Activated CD8-positive, alpha-beta T cell treated with anti-CD3 and anti-CD28 coated beads, Interleukin-2, amount 10 ng/mL, durations not matched to agents 7 days and 5 days (primary cell): ENCODE data around the gene MRPL58. TPM values are rescaled to one million over a fixed set of nuclear protein-coding genes. Genes with fewer than 3 reads are reported as not detected.

Source experiments
- ATAC-seq: fragments of 150-1000 bp; cut with Tn5 transposase; one replicate; pipeline ENCODE4 v1.10.0; 2021; ENCODE audit warnings: moderate library complexity
- CTCF ChIA-PET: fragments of 350-600 bp; sonication (Branson Sonifier 250); formaldehyde crosslinking; loops from one replicate; lab custom pipeline; 2021; ENCODE audit warnings: antibody characterized with exemption; lab: Charles Lee
- POLR2A ChIA-PET: fragments of 350-600 bp; sonication (Branson Sonifier 250); formaldehyde crosslinking; loops from one replicate; lab custom pipeline; 2021; ENCODE audit warnings: antibody characterized with exemption; lab: Charles Lee
- DNase-seq: peaks from one replicate; pipeline ENCODE4 v3.0.0-alpha.2; 2020
- H3K27ac Mint-ChIP-seq: one replicate; pipeline ENCODE4 v1.8.0; 2021; ENCODE audit warnings: mild to moderate bottlenecking, mixed read lengths
- H3K27me3 Mint-ChIP-seq: one replicate; pipeline ENCODE4 v1.8.0; 2021; ENCODE audit warnings: low read depth, mixed read lengths
- H3K36me3 Mint-ChIP-seq: one replicate; pipeline ENCODE4 v1.8.0; 2021; ENCODE audit warnings: low read depth, mixed read lengths
- H3K4me1 Mint-ChIP-seq: one replicate; pipeline ENCODE4 v1.8.0; 2021; ENCODE audit warnings: low read depth, mixed read lengths
- H3K4me3 Mint-ChIP-seq: one replicate; pipeline ENCODE4 v1.8.0; 2021; ENCODE audit warnings: mild to moderate bottlenecking, mixed read lengths
- H3K9me3 Mint-ChIP-seq: one replicate; pipeline ENCODE4 v1.8.0; 2022; ENCODE audit warnings: mixed read lengths; ENCODE audit not compliant: insufficient read depth
- total RNA-seq, 2 experiments: library from RNA; stranded (reverse); gene quantifications; one replicate each; pipeline ENCODE4 v1.2.3, GENCODE V29; 2021

The MRPL58 gene
- total RNA-seq, 2 experiments from 2014 or later: 45.1 to 45.8 TPM

DNA sequence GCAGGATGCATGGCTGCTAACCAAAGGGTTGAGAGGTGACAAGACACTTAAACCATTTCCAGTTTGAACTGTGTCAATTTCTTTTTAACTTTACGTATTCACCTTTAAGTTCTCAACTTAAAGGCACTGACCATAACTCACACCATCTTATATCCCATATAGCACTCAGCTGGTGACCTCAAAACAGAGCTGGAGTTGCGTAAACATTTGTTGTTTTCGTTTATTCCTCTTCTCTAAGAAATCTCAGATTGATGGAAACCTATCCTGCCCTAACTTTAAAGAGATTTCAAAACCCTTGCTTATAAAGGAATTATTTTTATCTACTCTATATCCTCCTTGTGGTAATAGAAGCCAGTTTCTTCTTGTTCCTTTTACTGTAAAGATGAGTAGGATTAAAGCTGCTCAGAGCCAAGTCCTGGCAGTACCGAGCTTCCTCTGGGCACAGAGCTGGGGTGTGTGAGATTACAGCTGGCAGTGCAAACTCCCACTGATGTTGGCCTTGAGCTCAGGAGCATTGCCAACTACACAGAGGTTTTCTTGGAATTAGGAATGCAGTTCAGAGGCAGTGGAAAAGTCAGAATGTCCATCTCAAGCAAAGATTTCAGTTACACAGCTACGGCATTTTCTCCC is 35.9 kb downstream of the MRPL58 start:
- POLR2A ChIA-PET: interaction anchor here (0.9 kb wide), 1 partner anchor 11 kb away, joined by 4 read pairs; no protein-coding TSS in a partner anchor
- Mint-ChIP-seq H3K9me3 (no peaks in the 10 kb centered on the region), H3K4me3 (peak overlapping the region; percentile 87), H3K4me1 (peaks cover 43% of the 10 kb centered on the region), H3K27ac (peak overlapping the region; percentile 86), H3K27me3 (no peaks in the 10 kb centered on the region), H3K36me3 (peaks cover 23% of the 10 kb centered on the region)
- CTCF ChIA-PET: interaction anchor here (0.6 to 3.0 kb wide), 8 partner anchors 12 to 153 kb away, joined by 3 to 13 read pairs (median 6); partner anchors contain the start of gene MRPL58
- ATAC-seq (no peak), DNase-seq (no peak)

DNA sequence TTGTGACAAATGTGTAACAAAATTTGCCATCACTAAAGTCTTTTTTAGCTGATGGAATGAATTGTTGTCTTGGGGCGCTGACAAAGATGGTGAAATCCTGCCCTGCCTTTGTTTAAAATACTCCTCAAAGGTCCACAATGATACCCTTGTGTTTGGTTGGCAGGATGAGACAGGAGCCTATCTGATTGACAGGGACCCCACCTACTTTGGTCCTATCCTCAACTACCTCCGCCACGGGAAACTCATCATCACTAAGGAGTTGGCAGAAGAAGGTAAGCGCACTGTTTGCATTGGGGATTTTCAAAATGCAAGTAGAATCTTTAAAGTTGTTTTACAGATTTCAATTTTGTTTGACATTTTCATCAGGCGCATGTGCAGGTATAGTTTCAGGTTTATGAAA is 36.6 kb downstream of the MRPL58 start:
- Mint-ChIP-seq H3K27ac (no peak overlapping the region), H3K4me1 (peaks cover 40% of the 10 kb centered on the region), H3K27me3 (no peaks in the 10 kb centered on the region), H3K36me3 (peaks cover 26% of the 10 kb centered on the region), H3K4me3 (no peak overlapping the region), H3K9me3 (no peaks in the 10 kb centered on the region)
- POLR2A ChIA-PET: interaction anchor here (0.9 kb wide), 1 partner anchor 10 kb away, joined by 4 read pairs; no protein-coding TSS in a partner anchor
- ATAC-seq: no peak
- no peak for DNase-seq
- CTCF ChIA-PET: interaction anchor here (0.6 to 3.0 kb wide), 9 partner anchors 11 to 153 kb away, joined by 3 to 13 read pairs (median 6); partner anchors contain the start of gene MRPL58

DNA sequence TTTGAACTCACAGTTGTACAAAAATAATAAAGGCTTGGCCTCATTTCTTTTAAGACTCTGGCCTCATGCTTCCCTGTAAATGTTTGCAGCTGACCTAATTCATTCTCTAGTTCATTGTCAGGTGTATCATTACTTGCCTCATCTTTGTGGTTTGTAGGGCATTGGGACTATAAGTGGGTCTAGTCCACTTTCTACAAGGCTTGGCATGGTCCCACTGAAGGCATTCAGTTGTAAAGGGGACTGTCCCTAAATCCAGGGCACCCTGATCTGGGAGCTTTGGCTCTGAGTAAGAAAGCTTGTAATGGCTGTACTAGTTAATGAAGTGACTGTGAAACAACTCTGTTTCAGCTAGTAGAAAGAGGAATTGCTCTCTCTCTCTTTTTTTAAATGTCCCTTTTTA is 37.2 kb downstream of the MRPL58 start:
- POLR2A ChIA-PET: no interaction called here
- CTCF ChIA-PET: interaction anchor here (1.1 to 3.0 kb wide), 2 partner anchors 11 to 56 kb away, joined by 3 to 13 read pairs; no protein-coding TSS in a partner anchor
- no peak overlapping the region for H3K27ac Mint-ChIP-seq
- peaks cover 31% of the 10 kb centered on the region for H3K36me3 Mint-ChIP-seq
- H3K4me1 Mint-ChIP-seq: peaks cover 37% of the 10 kb centered on the region
- H3K9me3 Mint-ChIP-seq: no peaks in the 10 kb centered on the region
- no peak for DNase-seq
- no peaks in the 10 kb centered on the region for H3K27me3 Mint-ChIP-seq
- no peak for ATAC-seq
- no peak overlapping the region for H3K4me3 Mint-ChIP-seq

DNA sequence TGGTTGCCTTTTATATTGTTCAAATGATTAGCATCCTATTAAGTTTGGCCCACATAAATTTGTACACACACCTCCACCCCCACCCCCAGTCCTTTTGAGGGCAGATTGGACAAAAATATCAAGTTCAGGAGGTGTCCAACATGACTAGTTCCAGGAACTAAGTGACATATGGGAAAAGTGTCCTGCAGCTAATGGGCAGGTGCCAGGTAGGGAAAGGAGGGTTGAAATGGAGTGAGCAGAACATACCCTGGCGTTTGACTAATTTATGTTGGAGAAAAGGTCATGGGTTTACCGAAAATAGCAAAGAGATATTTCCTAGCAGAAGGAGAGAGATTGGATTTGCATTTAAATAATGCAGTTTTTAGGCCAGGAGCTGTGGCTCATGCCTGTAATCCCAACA is 39.5 kb downstream of the MRPL58 start:
- Mint-ChIP-seq H3K27me3 (no peaks in the 10 kb centered on the region), H3K36me3 (peaks cover 42% of the 10 kb centered on the region), H3K4me3 (no peak overlapping the region), H3K9me3 (no peaks in the 10 kb centered on the region), H3K4me1 (peaks cover 28% of the 10 kb centered on the region), H3K27ac (no peak overlapping the region)
- CTCF ChIA-PET: interaction anchor here (0.6 kb wide), 1 partner anchor 94 kb away, joined by 3 read pairs; no protein-coding TSS in a partner anchor
- POLR2A ChIA-PET: interaction anchor here (0.9 kb wide), 1 partner anchor 15 kb away, joined by 4 read pairs; no protein-coding TSS in a partner anchor
- no peak for ATAC-seq
- no peak for DNase-seq

DNA sequence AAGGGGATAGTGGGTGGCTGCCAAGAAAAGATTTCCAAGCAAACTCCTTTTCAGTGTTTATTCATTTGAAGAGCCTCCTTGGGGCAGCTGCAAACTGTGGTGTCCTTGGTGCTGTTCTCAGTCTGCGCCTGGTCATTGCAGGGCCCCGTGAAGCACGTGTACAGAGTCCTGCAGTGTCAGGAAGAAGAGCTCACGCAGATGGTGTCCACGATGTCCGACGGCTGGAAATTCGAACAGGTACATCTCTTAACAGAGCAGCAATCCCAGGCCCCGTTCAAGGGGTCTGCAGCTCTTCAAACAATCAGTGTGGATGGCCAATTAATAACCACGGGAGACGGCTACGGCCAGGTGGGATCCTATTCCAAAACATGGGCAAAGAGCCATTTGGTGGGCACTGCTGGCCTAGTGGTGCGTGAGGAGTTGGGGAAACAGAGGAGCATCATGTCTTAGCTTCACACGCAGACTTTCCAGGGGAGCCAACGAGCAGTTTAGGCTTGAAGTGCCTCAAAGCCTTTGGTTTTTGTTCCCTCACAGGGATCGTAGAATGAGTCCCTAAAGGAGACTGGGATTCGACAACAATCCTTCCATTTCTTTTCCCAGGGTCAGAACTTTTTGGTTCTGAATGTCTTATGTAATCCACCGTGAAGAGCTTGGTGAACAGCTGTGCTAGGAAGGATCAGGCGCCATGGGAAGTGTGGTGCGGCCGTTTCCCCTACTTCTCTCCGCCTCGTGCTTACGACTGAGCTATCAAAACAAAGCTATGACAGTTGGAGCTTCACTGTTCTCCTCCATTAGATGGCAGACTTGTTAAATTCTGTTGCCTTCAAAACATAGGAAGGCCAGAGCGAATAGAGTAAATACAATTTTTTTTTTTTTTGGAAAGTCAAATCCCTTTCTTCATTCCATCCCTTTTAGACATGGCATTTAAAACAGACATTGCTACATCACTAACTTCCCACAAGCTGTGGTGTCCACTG is 47.2 kb downstream of the MRPL58 start:
- ChIA-PET CTCF (interaction anchor here (0.5 to 3.7 kb wide), 21 partner anchors 10 to 353 kb away, joined by 3 to 25 read pairs (median 5); partner anchors contain the start of genes MIF4GD and NT5C), POLR2A (interaction anchor here (1.0 to 1.2 kb wide), 3 partner anchors 11 to 142 kb away, joined by 3 to 5 read pairs (median 4); no protein-coding TSS in a partner anchor)
- H3K27me3 Mint-ChIP-seq: no peaks in the 10 kb centered on the region
- H3K9me3 Mint-ChIP-seq: no peaks in the 10 kb centered on the region
- H3K36me3 Mint-ChIP-seq: peaks cover 44% of the 10 kb centered on the region
- H3K27ac Mint-ChIP-seq: no peak overlapping the region
- DNase-seq (no peak), ATAC-seq (no peak)
- H3K4me1 Mint-ChIP-seq: peaks cover 18% of the 10 kb centered on the region
- H3K4me3 Mint-ChIP-seq: no peak overlapping the region

DNA sequence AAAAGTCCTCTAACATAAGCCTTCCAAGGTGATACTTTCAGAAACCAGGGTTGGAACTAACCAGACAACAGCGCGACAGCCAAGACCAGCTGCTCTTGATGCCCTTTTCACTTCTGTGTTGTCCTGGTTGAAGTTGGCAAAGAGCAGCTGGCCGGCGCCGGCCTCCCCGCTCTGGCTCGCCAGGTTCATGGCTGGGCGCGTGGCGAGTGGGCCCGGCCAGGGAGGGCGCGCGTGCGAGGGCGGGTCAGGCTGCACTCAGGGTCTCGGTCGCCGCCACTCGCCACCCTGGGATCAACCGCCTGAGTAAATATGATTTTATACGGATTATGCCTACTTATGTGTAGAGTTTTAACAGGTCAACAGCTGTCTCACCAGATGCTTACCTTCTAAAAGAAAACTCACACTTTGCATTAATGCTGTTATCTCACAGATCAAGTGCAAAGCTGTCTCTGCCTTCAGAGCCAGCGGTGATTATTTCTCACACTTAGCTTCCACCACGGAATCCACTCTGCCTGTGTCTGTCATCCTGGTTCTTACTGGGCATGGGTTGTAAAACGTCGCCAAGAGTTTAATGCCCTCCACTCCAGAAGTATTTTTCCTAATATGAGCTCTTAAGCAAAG is 48.1 kb downstream of the MRPL58 start:
- ChIA-PET POLR2A (interaction anchor here (1.0 to 1.2 kb wide), 2 partner anchors 94 to 141 kb away, joined by 3 to 5 read pairs; no protein-coding TSS in a partner anchor), CTCF (interaction anchor here (0.5 to 3.7 kb wide), 18 partner anchors 9 to 352 kb away, joined by 3 to 25 read pairs (median 7); partner anchors contain the start of genes MIF4GD and NT5C)
- no peaks in the 10 kb centered on the region for H3K9me3 Mint-ChIP-seq
- no peak for ATAC-seq
- no peak for DNase-seq
- H3K4me1 Mint-ChIP-seq: peaks cover 25% of the 10 kb centered on the region
- H3K4me3 Mint-ChIP-seq: no peak overlapping the region
- H3K27ac Mint-ChIP-seq: no peak overlapping the region
- H3K36me3 Mint-ChIP-seq: peaks cover 42% of the 10 kb centered on the region
- H3K27me3 Mint-ChIP-seq: no peaks in the 10 kb centered on the region

DNA sequence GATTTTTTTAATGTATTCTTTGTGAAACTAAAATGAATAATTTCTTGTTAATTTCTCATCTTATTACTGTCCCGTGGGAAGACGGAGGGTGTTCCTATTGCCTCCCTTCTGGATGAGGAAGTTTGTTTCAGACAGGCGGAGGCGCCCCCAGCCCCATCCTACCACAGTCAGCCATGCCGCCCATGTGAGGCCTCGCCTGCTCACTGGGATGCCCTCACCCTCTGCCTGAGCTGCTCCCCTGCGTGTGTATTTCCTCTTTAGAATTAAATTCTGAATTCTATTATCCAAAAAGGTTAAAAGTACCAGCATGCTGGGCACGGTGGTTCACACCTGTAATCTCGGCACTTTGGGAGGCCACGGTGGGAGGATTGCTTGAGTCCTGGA is 48.6 kb downstream of the MRPL58 start:
- Mint-ChIP-seq H3K36me3 (peaks cover 41% of the 10 kb centered on the region), H3K27me3 (no peaks in the 10 kb centered on the region), H3K4me3 (no peak overlapping the region), H3K27ac (no peak overlapping the region), H3K4me1 (peaks cover 28% of the 10 kb centered on the region), H3K9me3 (no peaks in the 10 kb centered on the region)
- ATAC-seq (no peak), DNase-seq (no peak)
- ChIA-PET POLR2A (interaction anchor here (1.2 kb wide), 1 partner anchor 140 kb away, joined by 5 read pairs; no protein-coding TSS in a partner anchor), CTCF (interaction anchor here (1.0 to 3.7 kb wide), 12 partner anchors 8 to 159 kb away, joined by 3 to 25 read pairs (median 7); partner anchors contain the start of gene NT5C)

DNA sequence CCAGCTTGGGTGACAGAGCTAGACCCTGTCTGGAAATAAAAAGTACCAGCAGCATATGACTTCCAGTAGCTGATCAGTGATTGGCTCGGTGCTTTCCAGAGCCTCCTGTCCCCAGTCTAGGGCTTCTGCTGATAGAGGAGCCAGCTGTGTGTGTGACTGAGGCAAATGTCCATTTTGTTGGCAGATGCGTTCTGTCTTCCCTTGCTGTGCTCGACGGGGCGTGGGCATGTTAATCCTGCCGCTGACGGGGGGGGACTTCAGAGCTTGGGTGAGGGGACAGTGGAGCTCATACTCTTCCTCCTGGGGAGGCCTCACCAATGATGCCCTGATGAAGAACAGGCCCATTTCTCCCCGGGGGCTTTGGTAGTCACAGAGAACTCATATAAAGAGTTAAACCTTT is 49.1 kb downstream of the MRPL58 start:
- ATAC-seq (no peak), DNase-seq (no peak)
- H3K9me3 Mint-ChIP-seq: no peaks in the 10 kb centered on the region
- ChIA-PET POLR2A (no interaction called here), CTCF (interaction anchor here (1.0 to 3.7 kb wide), 5 partner anchors 13 to 100 kb away, joined by 3 to 25 read pairs (median 4); no protein-coding TSS in a partner anchor)
- peaks cover 27% of the 10 kb centered on the region for H3K4me1 Mint-ChIP-seq
- no peak overlapping the region for H3K27ac Mint-ChIP-seq
- peaks cover 35% of the 10 kb centered on the region for H3K36me3 Mint-ChIP-seq
- no peak overlapping the region for H3K4me3 Mint-ChIP-seq
- no peaks in the 10 kb centered on the region for H3K27me3 Mint-ChIP-seq

DNA sequence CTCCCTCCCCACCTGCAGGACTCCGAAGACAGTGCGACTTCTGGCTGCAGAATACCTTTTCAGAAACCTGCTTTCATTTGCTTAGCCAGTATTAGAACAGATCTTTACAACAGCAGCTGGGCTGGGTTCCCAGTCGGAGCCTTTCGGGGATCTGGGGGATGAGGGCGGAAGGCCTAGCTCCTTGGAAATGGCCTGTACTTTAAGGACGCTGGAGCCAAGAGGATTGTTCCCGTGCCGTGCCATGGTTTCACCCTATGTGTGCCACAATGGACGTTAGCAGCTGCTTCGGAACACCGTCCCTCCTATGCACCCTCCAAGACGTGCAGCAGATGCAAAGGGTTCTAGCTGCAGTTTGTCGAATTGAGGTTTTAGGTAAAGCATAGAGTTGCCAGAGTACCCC is 50.7 kb downstream of the MRPL58 start:
- no peaks in the 10 kb centered on the region for H3K9me3 Mint-ChIP-seq
- no peaks in the 10 kb centered on the region for H3K27me3 Mint-ChIP-seq
- H3K27ac Mint-ChIP-seq: no peak overlapping the region
- POLR2A ChIA-PET: interaction anchor here (0.7 kb wide), 1 partner anchor 26 kb away, joined by 3 read pairs; no protein-coding TSS in a partner anchor
- peaks cover 33% of the 10 kb centered on the region for H3K36me3 Mint-ChIP-seq
- CTCF ChIA-PET: interaction anchor here (1.2 kb wide), 1 partner anchor 102 kb away, joined by 8 read pairs; no protein-coding TSS in a partner anchor
- H3K4me3 Mint-ChIP-seq: no peak overlapping the region
- ATAC-seq: no peak
- H3K4me1 Mint-ChIP-seq: peaks cover 40% of the 10 kb centered on the region
- DNase-seq: no peak

DNA sequence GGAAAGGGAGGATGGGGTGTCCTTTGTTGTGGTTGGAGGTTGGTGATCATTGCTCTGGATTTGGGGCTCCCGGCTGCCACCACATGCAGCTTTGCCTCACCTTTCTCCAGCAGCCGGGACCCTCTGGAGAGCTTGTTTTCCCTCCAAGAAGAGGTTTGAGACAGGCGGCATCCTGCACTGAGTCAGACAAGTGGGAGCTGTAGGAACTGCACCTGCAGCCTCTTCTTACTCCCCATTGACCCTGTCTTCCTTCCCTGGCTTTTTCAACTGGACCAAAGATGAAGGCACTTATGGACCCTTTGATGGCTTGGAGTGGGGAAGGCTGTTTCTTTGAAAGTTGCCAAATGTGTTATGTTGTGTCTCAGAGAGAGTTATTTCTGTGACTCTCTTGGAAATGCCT is 51.2 kb downstream of the MRPL58 start:
- POLR2A ChIA-PET: interaction anchor here (0.7 kb wide), 1 partner anchor 26 kb away, joined by 3 read pairs; no protein-coding TSS in a partner anchor
- no peaks in the 10 kb centered on the region for H3K9me3 Mint-ChIP-seq
- DNase-seq (no peak), ATAC-seq (no peak)
- no peak overlapping the region for H3K27ac Mint-ChIP-seq
- no peaks in the 10 kb centered on the region for H3K27me3 Mint-ChIP-seq
- CTCF ChIA-PET: interaction anchor here (1.2 kb wide), 1 partner anchor 102 kb away, joined by 8 read pairs; no protein-coding TSS in a partner anchor
- H3K4me1 Mint-ChIP-seq: peaks cover 42% of the 10 kb centered on the region
- peaks cover 33% of the 10 kb centered on the region for H3K36me3 Mint-ChIP-seq
- no peak overlapping the region for H3K4me3 Mint-ChIP-seq
